SU-DHL-6 (cell line): ENCODE measurements around the gene HTR6.

ENCODE experiments used
- CTCF ChIP-seq: fragments of 200-600 bp; sonication (generic); IDR thresholded peaks from one replicate; pipeline ENCODE4 v1.5.1; 2017; ENCODE audit warnings: antibody characterized with exemption, mild to moderate bottlenecking, low read length, moderate library complexity; ENCODE audit not compliant: insufficient read depth, poor library complexity, severe bottlenecking
- EZH2phosphoT487 ChIP-seq: fragments of 200-600 bp; sonication (generic), shearing (Covaris generic); conservative IDR thresholded peaks from 2 replicates; pipeline ENCODE4 v1.6.1; 2018; ENCODE audit warnings: mild to moderate bottlenecking, antibody characterized with exemption, low read length, moderate library complexity, mixed read lengths

- TF ChIP-seq EZH2phosphoT487 (no peak), CTCF (no peak)
Measured at GRCh38 chr1:19640363-19641316, 24.0 kb upstream of the HTR6 start.
